HG03108 (cell line): ENCODE data around the gene PAPPA2.

Experiments used
- ATAC-seq: cut with Tn5 transposase; IDR thresholded peaks from one replicate; pipeline ENCODE4 v1.9.1; 2021; ENCODE audit warnings: moderate library complexity; ENCODE audit not compliant: unreplicated experiment

PAPPA2 gene

GRCh38 chr1:176843352-176844297, 380.6 kb downstream of the PAPPA2 start:
- ATAC-seq, result no peak

- no peak for ATAC-seq
Measured at GRCh38 chr1:176847052-176847451, 384.1 kb downstream of the PAPPA2 start.

GRCh38 chr1:176849281-176849680, 386.3 kb downstream of the PAPPA2 start:
- ATAC-seq, result no peak

- no peak for ATAC-seq
Measured at GRCh38 chr1:176850871-176851270, 387.9 kb downstream of the PAPPA2 start.

- no peak for ATAC-seq
Measured at GRCh38 chr1:176852124-176852523, 389.1 kb downstream of the PAPPA2 start.

GRCh38 chr1:176853503-176853902, 390.5 kb downstream of the PAPPA2 start:
- no peak for ATAC-seq

- ATAC-seq, result no peak
Measured at GRCh38 chr1:176854121-176854520, 391.1 kb downstream of the PAPPA2 start.

GRCh38 chr1:176854758-176855745, 392.1 kb downstream of the PAPPA2 start:
- ATAC-seq, result no peak

- ATAC-seq, result no peak
Measured at GRCh38 chr1:176857632-176858031, 394.7 kb downstream of the PAPPA2 start.

- no peak for ATAC-seq
Measured at GRCh38 chr1:176858433-176858916, 395.5 kb downstream of the PAPPA2 start.

- no peak for ATAC-seq
Measured at GRCh38 chr1:176863613-176864012, 400.6 kb downstream of the PAPPA2 start.

GRCh38 chr1:176864211-176864610, 401.2 kb downstream of the PAPPA2 start:
- no peak for ATAC-seq

- no peak for ATAC-seq
Measured at GRCh38 chr1:176866011-176866714, 403.2 kb downstream of the PAPPA2 start.

- no peak for ATAC-seq
Measured at GRCh38 chr1:176869577-176869976, 406.6 kb downstream of the PAPPA2 start.

- no peak for ATAC-seq
Measured at GRCh38 chr1:176876966-176877515, 414.1 kb downstream of the PAPPA2 start.

- ATAC-seq, result no peak
Measured at GRCh38 chr1:176877557-176877956, 414.6 kb downstream of the PAPPA2 start.

- no peak for ATAC-seq
Measured at GRCh38 chr1:176878750-176879536, 416.0 kb downstream of the PAPPA2 start.

GRCh38 chr1:176879784-176880620, 417.0 kb downstream of the PAPPA2 start:
- no peak for ATAC-seq
